Lower lobe of right lung (tissue), 2 donors: ENCODE results near the gene ARHGEF11. TPM values are rescaled to one million over a fixed set of nuclear protein-coding genes. Genes with fewer than 3 reads are reported as not detected.

Source experiments
- ATAC-seq, 2 donors: fragments of 200-7000 bp; cut with Tn5 transposase; one replicate each; pipeline ENCODE4 v1.9.1; 2020 to 2022; ENCODE audit warnings: mild to moderate bottlenecking in 2 of 2, moderate library complexity in 2 of 2
- DNase-seq: peaks from one replicate; pipeline ENCODE4 v3.0.0-alpha.2; 2020
- H3K27ac ChIP-seq: fragments of 200-600 bp; one replicate; pipeline ENCODE4 v1.8.0; 2022
- H3K27me3 ChIP-seq: fragments of 200-600 bp; one replicate; pipeline ENCODE4 v1.8.0; 2022; ENCODE audit warnings: low read depth
- H3K36me3 ChIP-seq: fragments of 200-600 bp; one replicate; pipeline ENCODE4 v1.8.0; 2022; ENCODE audit warnings: mild to moderate bottlenecking
- H3K4me1 ChIP-seq: fragments of 200-600 bp; one replicate; pipeline ENCODE4 v1.8.0; 2022
- H3K4me3 ChIP-seq: fragments of 200-600 bp; one replicate; pipeline ENCODE4 v1.8.0; 2022; ENCODE audit warnings: mild to moderate bottlenecking
- H3K9me3 ChIP-seq: fragments of 200-600 bp; one replicate; pipeline ENCODE4 v1.8.0; 2022
- CTCF ChIP-seq: fragments of 200-600 bp; IDR thresholded peaks from one replicate; pipeline ENCODE4 v1.8.0; 2022; ENCODE audit warnings: antibody characterized with exemption, mild to moderate bottlenecking
- intact Hi-C: fragments of 100-400 bp; cut with DNase I; formaldehyde crosslinking; loops from one replicate; pipeline ENCODE4 v1.11.0; 2022
- total RNA-seq: library from RNA; stranded (reverse); fragmentation: NEBNext Ultra II Directional; extraction: Animal tissue kit (Norgen Biotek cat#: 25700); gene quantifications from one replicate; pipeline ENCODE4 v1.2.1, GENCODE V29; 2021
- donor health status: DM: no; HTN: yes; CAD: no; lungs with severe emphysema.

Gene ARHGEF11
- total RNA-seq, 1 donor from 2014 or later: 54.5 TPM

- no peak for ATAC-seq
- H3K4me1 ChIP-seq: peaks cover 49% of the 10 kb centered on the region
- no peak for TF ChIP-seq CTCF
- peak; percentile 26 for DNase-seq
- no peaks in the 10 kb centered on the region for H3K27me3 ChIP-seq
- no peaks in the 10 kb centered on the region for H3K9me3 ChIP-seq
- no peak overlapping the region for H3K4me3 ChIP-seq
- intact Hi-C loops: no loop called here
- H3K36me3 ChIP-seq: peaks cover 9% of the 10 kb centered on the region
- no peak overlapping the region for H3K27ac ChIP-seq
These were observed 144.0 kb downstream of the ARHGEF11 start for GRCh38 chr1:156901590-156901900.

- intact Hi-C loops: no loop called here
- no peak for ATAC-seq
- no peak overlapping the region for H3K4me3 ChIP-seq
- peaks cover 4% of the 10 kb centered on the region for H3K36me3 ChIP-seq
- H3K27me3 ChIP-seq: no peaks in the 10 kb centered on the region
- peak; percentile 42 for DNase-seq
- H3K4me1 ChIP-seq: peaks cover 54% of the 10 kb centered on the region
- no peaks in the 10 kb centered on the region for H3K9me3 ChIP-seq
- no peak for TF ChIP-seq CTCF
- H3K27ac ChIP-seq: no peak overlapping the region
These were observed 144.5 kb downstream of the ARHGEF11 start for GRCh38 chr1:156900896-156901589.

- H3K36me3 ChIP-seq: no peaks in the 10 kb centered on the region
- H3K4me1 ChIP-seq: peaks cover 62% of the 10 kb centered on the region
- H3K4me3 ChIP-seq: no peak overlapping the region
- DNase-seq (peak; percentile 17), ATAC-seq (no peak)
- no peaks in the 10 kb centered on the region for H3K9me3 ChIP-seq
- intact Hi-C loops: no loop called here
- no peak for TF ChIP-seq CTCF
- no peaks in the 10 kb centered on the region for H3K27me3 ChIP-seq
- no peak overlapping the region for H3K27ac ChIP-seq
These were observed 145.4 kb downstream of the ARHGEF11 start for GRCh38 chr1:156899956-156900718.

GRCh38 chr1:156898971-156899664, 146.4 kb downstream of the ARHGEF11 start:
- Histone ChIP-seq H3K9me3 (no peaks in the 10 kb centered on the region), H3K4me3 (peak overlapping the region; percentile 5), H3K27ac (no peak overlapping the region), H3K27me3 (peaks cover 5% of the 10 kb centered on the region), H3K4me1 (peaks cover 61% of the 10 kb centered on the region), H3K36me3 (no peaks in the 10 kb centered on the region)
- ATAC-seq: no peak
- intact Hi-C loops: no loop called here
- peak; percentile 32 for DNase-seq
- no peak for TF ChIP-seq CTCF

GRCh38 chr1:156898161-156898566, 147.4 kb downstream of the ARHGEF11 start:
- no peak for TF ChIP-seq CTCF
- intact Hi-C loops: no loop called here
- H3K9me3 ChIP-seq: no peaks in the 10 kb centered on the region
- peaks cover 63% of the 10 kb centered on the region for H3K4me1 ChIP-seq
- H3K36me3 ChIP-seq: no peaks in the 10 kb centered on the region
- peak overlapping the region; percentile 5 for H3K4me3 ChIP-seq
- peak; percentile 63 for DNase-seq
- H3K27ac ChIP-seq: peak overlapping the region; percentile 71
- peaks cover 15% of the 10 kb centered on the region for H3K27me3 ChIP-seq
- ATAC-seq: peak; percentile 28 to 49
